HG03025 (cell line): ENCODE measurements around the gene TBC1D22A.

Experiments
- ATAC-seq: cut with Tn5 transposase; IDR thresholded peaks from one replicate; pipeline ENCODE4 v1.9.1; 2021; ENCODE audit warnings: mild to moderate bottlenecking, moderate library complexity; ENCODE audit not compliant: unreplicated experiment, low FRiP score

Gene TBC1D22A

DNA sequence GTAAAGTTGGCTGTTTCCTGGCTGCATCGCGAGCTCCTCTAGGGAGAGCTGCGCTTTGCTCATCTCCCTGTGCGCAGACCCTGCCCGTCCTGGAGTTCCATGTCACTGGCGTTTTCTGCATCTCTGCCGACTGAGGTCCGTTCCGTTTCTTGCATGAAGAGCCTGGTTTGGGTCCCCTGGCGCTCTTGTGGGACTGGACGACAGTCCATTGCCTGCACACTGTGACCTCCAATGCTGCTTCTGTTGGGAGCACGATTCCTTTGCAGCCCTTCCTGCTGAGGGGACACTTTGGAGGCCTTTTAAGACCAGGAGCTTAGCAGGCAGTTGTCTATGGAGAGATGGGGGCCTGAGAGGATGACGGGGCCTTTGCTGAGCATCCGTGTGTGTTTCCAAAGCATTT lies 90.3 kb downstream of the TBC1D22A start:
- no peak for ATAC-seq

GRCh38 chr22:46853191-46853590 lies 90.7 kb downstream of the TBC1D22A start:
- ATAC-seq, result no peak

DNA sequence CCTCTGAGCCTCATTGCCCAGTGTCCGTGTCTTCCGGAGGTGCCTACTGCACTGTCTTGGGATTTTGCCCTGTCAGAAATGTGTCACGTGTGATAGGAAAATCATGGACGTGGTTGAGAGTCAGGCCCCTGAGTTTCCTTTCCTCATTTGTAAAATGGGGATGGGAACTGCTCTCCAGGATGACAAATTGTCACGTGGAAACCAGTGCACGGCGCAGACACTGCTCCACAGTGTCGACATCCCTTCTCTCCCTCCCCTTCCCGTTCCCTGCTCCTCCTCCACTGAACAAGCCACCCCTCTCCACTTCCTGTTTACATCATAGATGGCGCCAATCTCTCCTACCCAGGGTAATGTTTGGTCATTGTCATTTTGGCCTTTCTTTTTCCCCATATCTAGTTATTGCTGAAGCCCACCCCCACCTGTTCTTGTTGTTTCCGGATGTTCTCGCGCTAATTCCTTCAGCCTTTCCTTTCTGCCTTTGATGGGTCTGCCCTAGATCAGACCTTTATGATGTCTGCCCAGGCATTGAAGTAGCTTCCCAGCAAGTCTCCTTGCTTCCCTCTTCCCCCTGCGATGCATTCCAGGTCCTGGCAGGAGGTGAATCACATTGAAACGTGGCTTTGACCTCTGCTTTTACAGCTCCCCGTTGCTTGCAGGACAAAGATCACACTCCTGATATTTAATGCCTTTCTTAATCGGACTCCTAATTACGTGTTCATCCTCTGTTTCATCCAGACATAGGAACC lies 91.8 kb downstream of the TBC1D22A start:
- ATAC-seq, result no peak

DNA sequence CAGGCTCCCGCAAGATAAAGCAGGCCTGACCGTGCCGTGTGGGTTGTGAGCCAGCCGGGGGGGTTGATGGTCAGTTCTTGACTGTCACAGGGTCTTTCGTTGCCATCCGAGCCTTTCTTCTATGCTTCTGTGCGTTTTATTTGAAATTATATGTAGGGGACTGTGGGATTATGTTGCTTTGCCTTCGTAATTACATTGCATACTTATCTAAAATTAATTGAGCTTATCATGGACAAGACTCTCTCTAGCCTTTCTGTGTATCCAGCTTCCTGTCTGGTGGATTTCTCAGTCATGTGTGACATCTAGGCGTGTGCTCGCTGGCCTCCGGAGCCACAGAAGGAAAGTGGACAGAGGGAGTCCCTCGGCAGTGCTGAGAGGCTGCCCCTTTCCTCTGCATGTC lies 93.2 kb downstream of the TBC1D22A start:
- ATAC-seq, result no peak

DNA sequence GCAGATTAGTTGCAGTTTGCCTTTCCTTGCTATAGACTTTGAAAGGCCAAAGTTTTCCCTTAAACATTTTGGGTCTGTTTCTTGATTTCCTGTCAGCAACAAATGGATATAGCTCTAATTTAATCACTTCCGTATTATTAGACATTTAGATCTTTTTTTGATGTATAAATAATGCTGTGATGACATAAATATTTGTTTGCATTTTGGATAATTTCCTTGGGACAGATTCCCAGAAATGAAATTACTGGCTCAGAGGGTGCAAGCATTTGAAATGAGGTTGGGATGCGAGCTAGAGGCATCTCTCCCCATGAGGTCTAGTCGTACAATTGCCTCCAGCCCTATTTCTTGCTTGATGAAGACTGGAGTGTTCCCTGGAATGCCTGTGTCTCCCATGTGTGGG lies 94.2 kb downstream of the TBC1D22A start:
- no peak for ATAC-seq

- ATAC-seq, result no peak
These were observed 94.9 kb downstream of the TBC1D22A start for GRCh38 chr22:46857142-46857884.

GRCh38 chr22:46857885-46858143 lies 95.4 kb downstream of the TBC1D22A start:
- no peak for ATAC-seq

GRCh38 chr22:46858181-46858771 lies 95.8 kb downstream of the TBC1D22A start:
- ATAC-seq, result no peak

DNA sequence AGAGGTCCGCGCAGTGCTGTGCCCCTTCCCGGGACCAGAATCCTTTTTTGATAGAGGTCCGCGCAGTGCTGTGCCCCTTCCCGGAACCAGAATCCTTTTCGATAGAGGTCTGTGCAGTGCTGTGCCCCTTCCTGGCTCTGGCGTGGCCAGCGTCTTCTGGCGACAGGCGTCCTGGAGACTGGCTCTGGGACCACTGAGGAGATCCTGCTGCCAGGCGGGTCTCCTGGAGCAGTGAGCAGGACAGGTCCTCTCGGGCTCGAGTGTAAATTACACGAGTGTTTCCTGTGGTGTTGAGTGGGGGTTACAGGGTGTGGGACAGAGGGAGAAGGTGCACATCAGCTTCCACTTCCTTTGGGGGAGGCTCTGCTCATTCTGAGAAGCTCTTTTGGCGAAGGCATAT lies 98.1 kb downstream of the TBC1D22A start:
- ATAC-seq, result no peak

- ATAC-seq, result no peak
These were observed 99.3 kb downstream of the TBC1D22A start for GRCh38 chr22:46861468-46862367.

- no peak for ATAC-seq
These were observed 100.2 kb downstream of the TBC1D22A start for GRCh38 chr22:46862418-46863324.

DNA sequence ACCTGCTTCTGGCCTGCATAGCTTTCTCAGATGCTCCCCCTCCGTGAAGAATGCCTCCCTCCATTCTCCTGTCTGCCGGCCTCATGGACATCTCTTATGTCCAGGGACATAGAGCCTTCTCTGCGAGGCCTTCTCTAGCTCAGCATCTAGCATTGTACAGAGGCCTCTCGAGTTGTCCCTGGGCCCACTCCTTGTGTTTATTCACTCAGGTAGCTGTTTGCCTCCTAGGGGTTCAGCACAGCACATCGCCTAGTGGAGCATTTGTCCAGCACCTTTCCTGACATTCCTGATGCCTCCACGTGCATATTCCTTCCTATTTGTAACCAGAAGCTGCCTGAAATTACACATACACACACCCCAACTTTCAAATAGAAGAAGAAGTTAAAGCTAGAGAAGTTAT lies 101.3 kb downstream of the TBC1D22A start:
- ATAC-seq, result no peak

GRCh38 chr22:46864314-46865051 lies 102.0 kb downstream of the TBC1D22A start:
- ATAC-seq, result no peak

DNA sequence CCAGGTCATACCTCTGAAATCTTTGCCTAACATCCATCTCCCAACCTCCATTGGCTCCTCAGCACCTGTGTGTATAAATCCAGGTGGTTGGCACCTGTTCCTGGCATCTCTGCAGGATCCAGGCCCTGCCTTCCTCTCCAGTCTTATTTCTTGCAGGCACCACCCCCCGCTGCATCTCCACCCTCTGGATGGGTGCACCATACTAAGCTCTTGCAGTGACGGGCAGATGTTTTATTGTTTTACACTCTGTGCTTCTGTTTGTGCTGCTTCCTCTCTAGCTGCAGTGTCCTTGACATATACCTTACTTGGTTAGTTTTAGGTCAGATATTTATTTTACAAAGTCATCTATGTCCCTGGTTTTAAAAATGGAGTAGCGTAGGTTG lies 102.6 kb downstream of the TBC1D22A start:
- no peak for ATAC-seq

DNA sequence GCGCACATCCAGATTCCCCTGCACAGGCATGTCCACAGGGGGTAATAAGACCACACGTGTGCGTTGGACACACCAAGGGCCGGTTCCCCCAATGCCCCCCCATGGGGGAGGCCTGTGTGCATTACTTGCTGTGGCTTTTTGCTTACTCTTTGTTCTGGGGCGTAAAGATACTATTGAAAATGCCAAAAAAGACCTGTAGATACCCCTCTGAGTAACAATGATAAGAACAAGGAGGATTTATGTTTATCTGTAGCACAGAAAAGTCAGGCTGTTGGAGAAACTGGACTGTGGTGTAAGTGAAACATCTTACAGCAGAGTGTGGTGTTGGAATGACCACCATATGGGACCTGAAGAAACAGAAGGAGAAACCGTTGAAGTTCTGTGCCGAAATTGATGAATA lies 103.2 kb downstream of the TBC1D22A start:
- ATAC-seq, result no peak

GRCh38 chr22:46866591-46866990 lies 104.1 kb downstream of the TBC1D22A start:
- no peak for ATAC-seq

DNA sequence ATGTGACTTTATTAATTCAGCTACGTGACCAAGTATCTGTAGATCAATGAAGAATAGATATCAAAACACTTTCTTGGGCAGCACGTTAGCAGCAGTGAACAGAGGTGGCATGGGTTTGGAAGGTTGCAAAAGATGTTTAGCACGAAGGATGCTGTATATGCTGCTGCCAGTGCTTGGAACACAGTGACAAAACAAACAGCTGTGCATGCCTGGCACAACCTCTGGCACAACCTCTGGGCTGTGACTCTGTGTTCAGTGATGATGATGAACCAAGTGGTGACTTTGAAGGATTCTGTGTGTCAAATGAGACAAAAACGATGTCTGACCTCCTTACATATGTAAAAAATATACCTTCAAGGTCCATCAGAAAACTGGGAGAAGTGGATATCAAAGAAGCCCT lies 104.7 kb downstream of the TBC1D22A start:
- no peak for ATAC-seq

DNA sequence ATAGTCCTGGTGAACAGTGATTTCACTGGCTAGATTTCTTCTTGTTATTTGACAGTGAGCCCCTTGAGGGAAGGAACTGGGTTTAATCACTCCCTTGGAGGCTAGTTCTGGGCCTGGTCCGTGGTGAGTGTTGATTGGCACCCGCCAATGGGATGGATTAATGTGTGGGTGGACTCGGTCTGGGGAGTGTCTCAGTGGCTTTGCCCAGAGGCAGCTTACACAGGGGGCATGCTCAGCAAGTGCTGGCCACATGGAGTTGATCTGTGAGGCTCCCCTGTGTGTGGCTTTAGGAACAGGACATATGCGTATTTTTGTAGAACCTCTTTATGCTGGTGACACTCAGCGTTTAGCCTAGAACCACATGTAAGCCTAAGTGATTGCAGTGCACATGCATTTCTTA lies 106.9 kb downstream of the TBC1D22A start:
- ATAC-seq, result no peak

- no peak for ATAC-seq
These were observed 107.5 kb downstream of the TBC1D22A start for GRCh38 chr22:46869831-46870441.
